GM23338 (cell line): ENCODE measurements around the gene OR6P1. TPM values are rescaled to one million over a fixed set of nuclear protein-coding genes. Genes with fewer than 3 reads are reported as not detected.

Source experiments
- ATAC-seq: fragments of 200-7000 bp; cut with Tn5 transposase; 3 replicates; pipeline ENCODE4 v1.9.1; 2020
- DNase-seq: peaks from one replicate; pipeline ENCODE4 v3.0.0-alpha.2; 2015; ENCODE audit warnings: low spot score
- H2AFZ ChIP-seq: fragments of 200-600 bp; sonication (generic); 2 replicates; pipeline ENCODE4 v1.8.0; 2016; ENCODE audit warnings: antibody characterized with exemption, mild to moderate bottlenecking, moderate library complexity
- H3F3A ChIP-seq: fragments of 200-600 bp; sonication (generic); replicated peaks from 2 replicates; pipeline ENCODE4 v1.8.0; 2017; ENCODE audit warnings: antibody characterized with exemption, mixed run types, low read depth
- H3K27ac ChIP-seq: fragments of 200-600 bp; sonication (generic); 2 replicates; pipeline ENCODE4 v1.6.1; 2016; ENCODE audit warnings: low read depth
- H3K27me3 ChIP-seq: fragments of 200-600 bp; sonication (generic); 2 replicates; pipeline ENCODE4 v1.8.0; 2016; ENCODE audit warnings: mild to moderate bottlenecking, mixed run types, moderate library complexity; ENCODE audit not compliant: insufficient read depth
- H3K36me3 ChIP-seq: fragments of 200-600 bp; sonication (generic); 2 replicates; pipeline ENCODE4 v1.8.0; 2016; ENCODE audit warnings: mild to moderate bottlenecking; ENCODE audit not compliant: insufficient read depth
- H3K4me1 ChIP-seq: fragments of 200-600 bp; sonication (generic); 2 replicates; pipeline ENCODE4 v1.8.0; 2016; ENCODE audit warnings: mild to moderate bottlenecking, moderate library complexity; ENCODE audit not compliant: insufficient read depth
- H3K4me2 ChIP-seq: fragments of 200-600 bp; sonication (generic); 2 replicates; pipeline ENCODE4 v1.7.1; 2017; ENCODE audit warnings: mixed run types
- H3K4me3 ChIP-seq: fragments of 200-600 bp; sonication (generic); 2 replicates; pipeline ENCODE4 v1.6.1; 2016; ENCODE audit warnings: mixed run types
- H3K79me2 ChIP-seq: fragments of 200-600 bp; sonication (generic); replicated peaks from 2 replicates; pipeline ENCODE4 v1.8.0; 2017; ENCODE audit warnings: mild to moderate bottlenecking; ENCODE audit not compliant: insufficient read depth
- H3K9me2 ChIP-seq: fragments of 200-600 bp; sonication (generic); 2 replicates; pipeline ENCODE4 v1.8.0; 2017; ENCODE audit not compliant: insufficient read depth
- H4K20me1 ChIP-seq: fragments of 200-600 bp; sonication (generic); replicated peaks from 2 replicates; pipeline ENCODE4 v1.8.0; 2017; ENCODE audit warnings: mild to moderate bottlenecking; ENCODE audit not compliant: insufficient read depth
- H3K27ac Mint-ChIP-seq: 2 replicates; pipeline ENCODE4 v1.8.0; 2020; ENCODE audit warnings: inconsistent platforms, mild to moderate bottlenecking, moderate library complexity, mixed read lengths
- H3K27me3 Mint-ChIP-seq: 3 replicates; pipeline ENCODE4 v1.8.0; 2022; ENCODE audit warnings: low read depth, mild to moderate bottlenecking, moderate library complexity, mixed read lengths, inconsistent platforms; ENCODE audit not compliant: insufficient read depth, poor library complexity
- H3K36me3 Mint-ChIP-seq: 3 replicates; pipeline ENCODE4 v1.8.0; 2021; ENCODE audit warnings: low read depth, mild to moderate bottlenecking, inconsistent platforms, moderate library complexity, mixed read lengths
- H3K4me1 Mint-ChIP-seq: 3 replicates; pipeline ENCODE4 v1.8.0; 2020; ENCODE audit warnings: mild to moderate bottlenecking, inconsistent platforms, mixed read lengths
- H3K4me3 Mint-ChIP-seq: 3 replicates; pipeline ENCODE4 v1.8.0; 2021; ENCODE audit warnings: moderate library complexity, mild to moderate bottlenecking, inconsistent platforms, mixed read lengths
- H3K9me3 Mint-ChIP-seq: 3 replicates; pipeline ENCODE4 v1.8.0; 2020; ENCODE audit warnings: moderate library complexity, mild to moderate bottlenecking, inconsistent platforms, mixed read lengths
- CREB1 ChIP-seq: fragments of 250-450 bp; sonication (Bioruptor Pico); IDR thresholded peaks from 2 replicates; pipeline ENCODE4 v1.5.0; 2020; ENCODE audit warnings: low read depth, mild to moderate bottlenecking, moderate library complexity
- EZH2 ChIP-seq: fragments of 200-600 bp; sonication (generic); IDR thresholded peaks from one replicate; pipeline ENCODE4 v1.8.0; 2017; ENCODE audit warnings: antibody characterized with exemption, mild to moderate bottlenecking, low read depth; ENCODE audit not compliant: unreplicated experiment
- NANOG ChIP-seq: IDR thresholded peaks from 2 replicates; pipeline ENCODE4 v1.6.1; 2016; ENCODE audit warnings: antibody characterized with exemption, borderline replicate concordance
- REST ChIP-seq: IDR thresholded peaks from one replicate; pipeline ENCODE4 v1.6.1; 2018; ENCODE audit warnings: antibody characterized with exemption; ENCODE audit not compliant: unreplicated experiment
- STAT1 ChIP-seq: IDR thresholded peaks from one replicate; pipeline ENCODE4 v1.6.1; 2016; ENCODE audit warnings: antibody characterized with exemption; ENCODE audit not compliant: unreplicated experiment
- ZNF114 ChIP-seq: fragments of 250-450 bp; sonication (Bioruptor Pico); IDR thresholded peaks from 2 replicates; pipeline ENCODE4 v1.5.0; 2020; ENCODE audit warnings: mild to moderate bottlenecking, moderate library complexity
- polyA plus RNA-seq: library from polyadenylated mRNA; unstranded; fragments of >200 nt; fragmentation: Nextera tagmentation; extraction: Ambion mirVana; gene quantifications from 2 replicates; pipeline ENCODE4 v1.2.1, GENCODE V29; 2016
- total RNA-seq: library from RNA; depleted of rRNA; stranded (reverse); fragments of >200 nt; shearing (Covaris generic); gene quantifications from 2 replicates; pipeline ENCODE4 v1.2.3, GENCODE V29; 2014
- TF ChIP-seq, protein P1 (sequence below): IDR thresholded peaks from 2 replicates; pipeline ENCODE4 v1.6.1; 2016; ENCODE audit warnings: antibody characterized with exemption

OR6P1 gene
- total and polyA plus RNA-seq, 2 experiments from 2014 or later = not detected

DNA sequence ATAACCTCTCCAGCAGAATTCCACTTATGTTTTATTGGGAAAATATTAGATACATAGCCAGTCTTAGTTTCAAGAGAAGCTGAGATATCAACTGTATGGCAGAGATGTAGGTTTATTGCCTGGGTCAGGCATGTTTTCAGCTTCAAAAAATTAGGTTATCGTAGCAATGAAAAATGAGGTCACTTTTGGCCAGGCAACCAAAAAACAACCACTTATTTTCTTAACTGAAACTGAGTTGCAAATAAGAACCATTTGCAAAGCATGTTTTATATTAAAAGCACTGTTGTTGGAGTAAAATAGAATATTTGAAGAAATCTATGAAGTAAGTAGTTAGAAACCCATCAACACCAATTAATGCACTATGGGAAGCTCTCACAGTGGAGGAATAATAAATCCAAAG lies 10.7 kb downstream of the OR6P1 start:
- H3K36me3 Mint-ChIP-seq = no peaks in the 10 kb centered on the region
- no peaks in the 10 kb centered on the region for H3F3A ChIP-seq

GRCh38 chr1:158554352-158554751 lies 16.0 kb downstream of the OR6P1 start, which contains the start of gene OR6Y1:
Gene OR6Y1, minus strand, starts transcription at chr1:158554405. Its CDS starts 6,300 bp downstream, at chr1:158548105.
- H3K4me1 ChIP-seq = no peaks in the 10 kb centered on the region
- Mint-ChIP-seq H3K4me1 (no peaks in the 10 kb centered on the region), H3K9me3 (no peaks in the 10 kb centered on the region), H3K4me3 (no peak within 1 kb of the TSS), H3K27ac (peak within 1 kb of the TSS; percentile 60; the same call in 1 of the 2 replicates), H3K27me3 (no peaks in the 10 kb centered on the region), H3K36me3 (no peaks in the 10 kb centered on the region)
- H3K9me2 ChIP-seq = no peaks in the 10 kb centered on the region
- ATAC-seq (no peak), DNase-seq (no peak)
- H3K27ac ChIP-seq = no peak within 1 kb of the TSS
- no peaks in the 10 kb centered on the region for H3K27me3 ChIP-seq
- no peaks in the 10 kb centered on the region for H3K36me3 ChIP-seq
- no peaks in the 10 kb centered on the region for H3K79me2 ChIP-seq
- H4K20me1 ChIP-seq = no peaks in the 10 kb centered on the region
- H3K4me3 ChIP-seq = no peak within 1 kb of the TSS
- H3K4me2 ChIP-seq = no peak within 1 kb of the TSS
- 0 out of 2 replicates have a peak within 1 kb of the TSS, but pooled peaks have one; percentile 49 for H2AFZ ChIP-seq
- H3F3A ChIP-seq = no peaks in the 10 kb centered on the region
- no peak for TF ChIP-seq REST
- TF ChIP-seq, protein P1, sequence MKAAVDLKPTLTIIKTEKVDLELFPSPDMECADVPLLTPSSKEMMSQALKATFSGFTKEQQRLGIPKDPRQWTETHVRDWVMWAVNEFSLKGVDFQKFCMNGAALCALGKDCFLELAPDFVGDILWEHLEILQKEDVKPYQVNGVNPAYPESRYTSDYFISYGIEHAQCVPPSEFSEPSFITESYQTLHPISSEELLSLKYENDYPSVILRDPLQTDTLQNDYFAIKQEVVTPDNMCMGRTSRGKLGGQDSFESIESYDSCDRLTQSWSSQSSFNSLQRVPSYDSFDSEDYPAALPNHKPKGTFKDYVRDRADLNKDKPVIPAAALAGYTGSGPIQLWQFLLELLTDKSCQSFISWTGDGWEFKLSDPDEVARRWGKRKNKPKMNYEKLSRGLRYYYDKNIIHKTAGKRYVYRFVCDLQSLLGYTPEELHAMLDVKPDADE = no peak
- TF ChIP-seq CREB1 (CRISPR knock-in tag) = no peak
- TF ChIP-seq ZNF114 (CRISPR knock-in tag) = no peak

More for the DNA sequence above, 10.7 kb downstream of the OR6P1 start:
- Histone ChIP-seq H3K79me2 (no peaks in the 10 kb centered on the region), H3K4me3 (no peak overlapping the region), H4K20me1 (no peaks in the 10 kb centered on the region), H3K36me3 (no peaks in the 10 kb centered on the region), H3K27ac (no peak overlapping the region), H3K4me1 (no peaks in the 10 kb centered on the region), H3K27me3 (no peaks in the 10 kb centered on the region), H3K9me2 (peaks cover 9% of the 10 kb centered on the region; the same call in 1 of the 2 replicates), H3K4me2 (no peak overlapping the region), H2AFZ (no peak overlapping the region)
- Mint-ChIP-seq H3K27ac (no peak overlapping the region), H3K9me3 (no peaks in the 10 kb centered on the region), H3K4me1 (no peaks in the 10 kb centered on the region), H3K4me3 (no peak overlapping the region), H3K27me3 (no peaks in the 10 kb centered on the region)
- DNase-seq = no peak
- no peak for TF ChIP-seq NANOG
- no peak for TF ChIP-seq CREB1 (CRISPR knock-in tag)
- TF ChIP-seq REST = no peak
- TF ChIP-seq EZH2 = no peak
- no peak for TF ChIP-seq STAT1
- no peak for ATAC-seq
